ENCODE data around the gene MLYCD.

DNA sequence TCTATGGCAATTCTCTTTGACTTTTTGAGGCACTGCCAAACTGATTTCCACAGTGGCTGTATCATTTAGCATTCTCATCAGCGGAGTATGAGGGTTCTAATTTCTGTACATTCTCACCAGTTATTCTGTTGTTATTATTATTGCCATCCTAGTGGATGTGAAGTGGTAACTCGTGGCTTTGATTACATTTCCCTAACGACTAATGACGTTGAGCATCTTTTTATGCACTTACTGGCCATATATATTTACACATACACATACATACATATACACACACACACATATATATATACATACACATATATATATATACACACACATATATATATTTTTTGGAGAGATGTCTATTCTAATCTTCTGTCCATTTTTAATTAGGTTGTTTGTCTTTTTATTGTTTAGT lies 3.7 kb upstream of the MLYCD start:
- TF ChIP-seq EP300 (IDR thresholded peaks at IDR 0.05; ENCODE audit: low read depth) (no peak), POLR2A (IDR thresholded peaks at IDR 0.05) (no peak)
- TF ChIP-seq, protein P1, sequence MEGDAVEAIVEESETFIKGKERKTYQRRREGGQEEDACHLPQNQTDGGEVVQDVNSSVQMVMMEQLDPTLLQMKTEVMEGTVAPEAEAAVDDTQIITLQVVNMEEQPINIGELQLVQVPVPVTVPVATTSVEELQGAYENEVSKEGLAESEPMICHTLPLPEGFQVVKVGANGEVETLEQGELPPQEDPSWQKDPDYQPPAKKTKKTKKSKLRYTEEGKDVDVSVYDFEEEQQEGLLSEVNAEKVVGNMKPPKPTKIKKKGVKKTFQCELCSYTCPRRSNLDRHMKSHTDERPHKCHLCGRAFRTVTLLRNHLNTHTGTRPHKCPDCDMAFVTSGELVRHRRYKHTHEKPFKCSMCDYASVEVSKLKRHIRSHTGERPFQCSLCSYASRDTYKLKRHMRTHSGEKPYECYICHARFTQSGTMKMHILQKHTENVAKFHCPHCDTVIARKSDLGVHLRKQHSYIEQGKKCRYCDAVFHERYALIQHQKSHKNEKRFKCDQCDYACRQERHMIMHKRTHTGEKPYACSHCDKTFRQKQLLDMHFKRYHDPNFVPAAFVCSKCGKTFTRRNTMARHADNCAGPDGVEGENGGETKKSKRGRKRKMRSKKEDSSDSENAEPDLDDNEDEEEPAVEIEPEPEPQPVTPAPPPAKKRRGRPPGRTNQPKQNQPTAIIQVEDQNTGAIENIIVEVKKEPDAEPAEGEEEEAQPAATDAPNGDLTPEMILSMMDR (IDR thresholded peaks at IDR 0.05), result no peak
